ENCODE measurements around the gene IFNLR1.

The IFNLR1 gene

GRCh38 chr1:24119859-24120756, 67.0 kb downstream of the IFNLR1 start:
- DNase-seq: no peak

- no peak for DNase-seq
Measured at GRCh38 chr1:24119489-24119858, 67.6 kb downstream of the IFNLR1 start.

- DNase-seq: no peak
Measured at GRCh38 chr1:24118410-24119242, 68.5 kb downstream of the IFNLR1 start.

GRCh38 chr1:24117722-24118409, 69.2 kb downstream of the IFNLR1 start:
- DNase-seq: no peak

- no peak for DNase-seq
Measured at GRCh38 chr1:24117132-24117531, 70.0 kb downstream of the IFNLR1 start.

GRCh38 chr1:24114753-24115152, 72.3 kb downstream of the IFNLR1 start:
- DNase-seq: no peak

GRCh38 chr1:24113641-24114033, 73.5 kb downstream of the IFNLR1 start:
- DNase-seq: no peak

- peak; percentile 36 for DNase-seq
Measured at GRCh38 chr1:24111996-24112779, 74.9 kb downstream of the IFNLR1 start, which contains the start of gene MYOM3. Gene MYOM3, minus strand, starts transcription at chr1:24112135. Its CDS starts 3,499 bp downstream, at chr1:24108636.

- DNase-seq: no peak
Measured at GRCh38 chr1:24111262-24111995, 75.7 kb downstream of the IFNLR1 start.

- DNase-seq: no peak
Measured at GRCh38 chr1:24110642-24111261, 76.3 kb downstream of the IFNLR1 start.

GRCh38 chr1:24109686-24110475, 77.2 kb downstream of the IFNLR1 start:
- DNase-seq: no peak

- DNase-seq: no peak
Measured at GRCh38 chr1:24109166-24109483, 78.0 kb downstream of the IFNLR1 start.

GRCh38 chr1:24108334-24109165, 78.5 kb downstream of the IFNLR1 start:
- DNase-seq: no peak

GRCh38 chr1:24107462-24108138, 79.5 kb downstream of the IFNLR1 start:
- DNase-seq: no peak

GRCh38 chr1:24105368-24106160, 81.5 kb downstream of the IFNLR1 start:
- DNase-seq: no peak

- no peak for DNase-seq
Measured at GRCh38 chr1:24104854-24105253, 82.2 kb downstream of the IFNLR1 start.

Measured in activated gamma-delta T cell treated with Interleukin-2 at 50 U/mL for 16 hours (primary cell).